Stromal cell of bone marrow (primary cell): Measurements from ENCODE around the gene STK32A.

ENCODE experiments used
- DNase-seq: peaks from one replicate; pipeline ENCODE4 v3.0.0-alpha.2; 2012; ENCODE audit warnings: low read depth

The STK32A gene

GRCh38 chr5:147391781-147392180 lies 157.0 kb downstream of the STK32A start:
- DNase-seq = peak; percentile 88

GRCh38 chr5:147393874-147394672 lies 159.2 kb downstream of the STK32A start:
- no peak for DNase-seq

- DNase-seq = no peak
Measured at GRCh38 chr5:147396070-147396823, 161.4 kb downstream of the STK32A start.

GRCh38 chr5:147397616-147398015 lies 162.8 kb downstream of the STK32A start:
- DNase-seq = no peak

- DNase-seq = no peak
Measured at GRCh38 chr5:147398860-147399259, 164.0 kb downstream of the STK32A start.

- no peak for DNase-seq
Measured at GRCh38 chr5:147400126-147400809, 165.4 kb downstream of the STK32A start.

- DNase-seq = no peak
Measured at GRCh38 chr5:147400881-147401280, 166.1 kb downstream of the STK32A start.

GRCh38 chr5:147403651-147404640 lies 169.1 kb downstream of the STK32A start:
- DNase-seq = peak; percentile 98

GRCh38 chr5:147404706-147405105 lies 169.9 kb downstream of the STK32A start:
- no peak for DNase-seq

- DNase-seq = no peak
Measured at GRCh38 chr5:147406636-147407035, 171.8 kb downstream of the STK32A start.

- DNase-seq = peak; percentile 81
Measured at GRCh38 chr5:147407094-147407681, 172.4 kb downstream of the STK32A start.

GRCh38 chr5:147408980-147409379 lies 174.2 kb downstream of the STK32A start:
- DNase-seq = no peak

GRCh38 chr5:147410496-147411358 lies 175.9 kb downstream of the STK32A start:
- DNase-seq = no peak

- no peak for DNase-seq
Measured at GRCh38 chr5:147411359-147412319, 176.8 kb downstream of the STK32A start.

- DNase-seq = no peak
Measured at GRCh38 chr5:147412561-147412960, 177.7 kb downstream of the STK32A start.

GRCh38 chr5:147413266-147413665 lies 178.4 kb downstream of the STK32A start:
- DNase-seq = no peak

GRCh38 chr5:147415651-147416050 lies 180.8 kb downstream of the STK32A start:
- no peak for DNase-seq

- peak; percentile 90 for DNase-seq
Measured at GRCh38 chr5:147417135-147417813, 182.4 kb downstream of the STK32A start.
